SHP77 treated with DMSO at 0.1 percent for 48 hours (cell line): ENCODE results near the gene ZNF385B.
"Not testable (repeated sequence)": the region's sequence is repeated elsewhere in the genome, so short reads cannot be mapped to it uniquely, and the experiment has no call there.

ENCODE experiments used
- DNase-seq: peaks from one replicate; lab custom pipeline; 2025; lab: John Stamatoyannopoulos, UW

ZNF385B gene

GRCh38 chr2:179861416-179862067 is at the start of gene ZNF385B:
ZNF385B (minus strand) TSS chr2:179861612.
- no peak for DNase-seq

- no peak for DNase-seq
Measured at GRCh38 chr2:179910735-179911113, 49.3 kb upstream of the ZNF385B start.

GRCh38 chr2:179909845-179910734 is 48.7 kb upstream of the ZNF385B start:
- no peak for DNase-seq

- DNase-seq, result no peak
Measured at GRCh38 chr2:179900655-179901054, 39.2 kb upstream of the ZNF385B start.

- no peak for DNase-seq
Measured at GRCh38 chr2:179899666-179900065, 38.3 kb upstream of the ZNF385B start.

- no peak for DNase-seq
Measured at GRCh38 chr2:179898873-179899272, 37.5 kb upstream of the ZNF385B start.

GRCh38 chr2:179893616-179894015 is 32.2 kb upstream of the ZNF385B start:
- DNase-seq, result no peak

GRCh38 chr2:179891237-179891636 is 29.8 kb upstream of the ZNF385B start:
- DNase-seq, result no peak

GRCh38 chr2:179890666-179891065 is 29.3 kb upstream of the ZNF385B start:
- no peak for DNase-seq

GRCh38 chr2:179888642-179889041 is 27.2 kb upstream of the ZNF385B start:
- DNase-seq, result not testable (repeated sequence)

GRCh38 chr2:179884193-179884592 is 22.8 kb upstream of the ZNF385B start:
- DNase-seq, result no peak

- no peak for DNase-seq
Measured at GRCh38 chr2:179882851-179883806, 21.7 kb upstream of the ZNF385B start.

- no peak for DNase-seq
Measured at GRCh38 chr2:179877601-179878364, 16.4 kb upstream of the ZNF385B start.

GRCh38 chr2:179876266-179876665 is 14.9 kb upstream of the ZNF385B start:
- no peak for DNase-seq

- DNase-seq, result no peak
Measured at GRCh38 chr2:179875864-179876263, 14.5 kb upstream of the ZNF385B start.

GRCh38 chr2:179862898-179863458 is 1.6 kb upstream of the ZNF385B start:
- DNase-seq, result no peak

- DNase-seq, result no peak
Measured at GRCh38 chr2:179861027-179861415, 391 bp downstream of the ZNF385B start.

- no peak for DNase-seq
Measured at GRCh38 chr2:179860255-179861026, 971 bp downstream of the ZNF385B start.

GRCh38 chr2:179859523-179859922 is 1.9 kb downstream of the ZNF385B start:
- no peak for DNase-seq

- no peak for DNase-seq
Measured at GRCh38 chr2:179857236-179857635, 4.2 kb downstream of the ZNF385B start.
